GM23338 (cell line): ENCODE measurements around the gene LRMDA. TPM values are rescaled to one million over a fixed set of nuclear protein-coding genes. Genes with fewer than 3 reads are reported as not detected.

Experiments
- ATAC-seq: fragments of 200-7000 bp; cut with Tn5 transposase; 3 replicates; pipeline ENCODE4 v1.9.1; 2020
- DNase-seq: peaks from one replicate; pipeline ENCODE4 v3.0.0-alpha.2; 2015; ENCODE audit warnings: low spot score
- H2AFZ ChIP-seq: fragments of 200-600 bp; sonication (generic); 2 replicates; pipeline ENCODE4 v1.8.0; 2016; ENCODE audit warnings: antibody characterized with exemption, mild to moderate bottlenecking, moderate library complexity
- H3F3A ChIP-seq: fragments of 200-600 bp; sonication (generic); replicated peaks from 2 replicates; pipeline ENCODE4 v1.8.0; 2017; ENCODE audit warnings: antibody characterized with exemption, mixed run types, low read depth
- H3K27ac ChIP-seq: fragments of 200-600 bp; sonication (generic); 2 replicates; pipeline ENCODE4 v1.6.1; 2016; ENCODE audit warnings: low read depth
- H3K27me3 ChIP-seq: fragments of 200-600 bp; sonication (generic); 2 replicates; pipeline ENCODE4 v1.8.0; 2016; ENCODE audit warnings: mild to moderate bottlenecking, mixed run types, moderate library complexity; ENCODE audit not compliant: insufficient read depth
- H3K36me3 ChIP-seq: fragments of 200-600 bp; sonication (generic); 2 replicates; pipeline ENCODE4 v1.8.0; 2016; ENCODE audit warnings: mild to moderate bottlenecking; ENCODE audit not compliant: insufficient read depth
- H3K4me1 ChIP-seq: fragments of 200-600 bp; sonication (generic); 2 replicates; pipeline ENCODE4 v1.8.0; 2016; ENCODE audit warnings: mild to moderate bottlenecking, moderate library complexity; ENCODE audit not compliant: insufficient read depth
- H3K4me2 ChIP-seq: fragments of 200-600 bp; sonication (generic); 2 replicates; pipeline ENCODE4 v1.7.1; 2017; ENCODE audit warnings: mixed run types
- H3K4me3 ChIP-seq: fragments of 200-600 bp; sonication (generic); 2 replicates; pipeline ENCODE4 v1.6.1; 2016; ENCODE audit warnings: mixed run types
- H3K79me2 ChIP-seq: fragments of 200-600 bp; sonication (generic); replicated peaks from 2 replicates; pipeline ENCODE4 v1.8.0; 2017; ENCODE audit warnings: mild to moderate bottlenecking; ENCODE audit not compliant: insufficient read depth
- H3K9me2 ChIP-seq: fragments of 200-600 bp; sonication (generic); 2 replicates; pipeline ENCODE4 v1.8.0; 2017; ENCODE audit not compliant: insufficient read depth
- H4K20me1 ChIP-seq: fragments of 200-600 bp; sonication (generic); replicated peaks from 2 replicates; pipeline ENCODE4 v1.8.0; 2017; ENCODE audit warnings: mild to moderate bottlenecking; ENCODE audit not compliant: insufficient read depth
- H3K27ac Mint-ChIP-seq: 2 replicates; pipeline ENCODE4 v1.8.0; 2020; ENCODE audit warnings: inconsistent platforms, mild to moderate bottlenecking, moderate library complexity, mixed read lengths
- H3K27me3 Mint-ChIP-seq: 3 replicates; pipeline ENCODE4 v1.8.0; 2022; ENCODE audit warnings: low read depth, mild to moderate bottlenecking, moderate library complexity, mixed read lengths, inconsistent platforms; ENCODE audit not compliant: insufficient read depth, poor library complexity
- H3K36me3 Mint-ChIP-seq: 3 replicates; pipeline ENCODE4 v1.8.0; 2021; ENCODE audit warnings: low read depth, mild to moderate bottlenecking, inconsistent platforms, moderate library complexity, mixed read lengths
- H3K4me1 Mint-ChIP-seq: 3 replicates; pipeline ENCODE4 v1.8.0; 2020; ENCODE audit warnings: mild to moderate bottlenecking, inconsistent platforms, mixed read lengths
- H3K4me3 Mint-ChIP-seq: 3 replicates; pipeline ENCODE4 v1.8.0; 2021; ENCODE audit warnings: moderate library complexity, mild to moderate bottlenecking, inconsistent platforms, mixed read lengths
- H3K9me3 Mint-ChIP-seq: 3 replicates; pipeline ENCODE4 v1.8.0; 2020; ENCODE audit warnings: moderate library complexity, mild to moderate bottlenecking, inconsistent platforms, mixed read lengths
- CREB1 ChIP-seq: fragments of 250-450 bp; sonication (Bioruptor Pico); IDR thresholded peaks from 2 replicates; pipeline ENCODE4 v1.5.0; 2020; ENCODE audit warnings: low read depth, mild to moderate bottlenecking, moderate library complexity
- EZH2 ChIP-seq: fragments of 200-600 bp; sonication (generic); IDR thresholded peaks from one replicate; pipeline ENCODE4 v1.8.0; 2017; ENCODE audit warnings: antibody characterized with exemption, mild to moderate bottlenecking, low read depth; ENCODE audit not compliant: unreplicated experiment
- EZH2phosphoT487 ChIP-seq: fragments of 200-600 bp; sonication (generic); IDR thresholded peaks from one replicate; pipeline ENCODE4 v1.8.1; 2018; ENCODE audit warnings: antibody characterized with exemption; ENCODE audit not compliant: unreplicated experiment
- JUNB ChIP-seq: IDR thresholded peaks from one replicate; pipeline ENCODE4 v1.6.1; 2016; ENCODE audit warnings: antibody characterized with exemption; ENCODE audit not compliant: unreplicated experiment
- NANOG ChIP-seq: IDR thresholded peaks from 2 replicates; pipeline ENCODE4 v1.6.1; 2016; ENCODE audit warnings: antibody characterized with exemption, borderline replicate concordance
- POLR2AphosphoS5 ChIP-seq: IDR thresholded peaks from 2 replicates; pipeline ENCODE4 v1.6.1; 2016; ENCODE audit warnings: antibody characterized with exemption, low read depth
- STAT1 ChIP-seq: IDR thresholded peaks from one replicate; pipeline ENCODE4 v1.6.1; 2016; ENCODE audit warnings: antibody characterized with exemption; ENCODE audit not compliant: unreplicated experiment
- ZNF114 ChIP-seq: fragments of 250-450 bp; sonication (Bioruptor Pico); IDR thresholded peaks from 2 replicates; pipeline ENCODE4 v1.5.0; 2020; ENCODE audit warnings: mild to moderate bottlenecking, moderate library complexity
- ZNF331 ChIP-seq: fragments of 250-450 bp; sonication (Bioruptor Pico); IDR thresholded peaks from 2 replicates; pipeline ENCODE4 v1.5.0; 2020; ENCODE audit warnings: low read depth, mild to moderate bottlenecking, moderate library complexity
- polyA plus RNA-seq: library from polyadenylated mRNA; unstranded; fragments of >200 nt; fragmentation: Nextera tagmentation; extraction: Ambion mirVana; gene quantifications from 2 replicates; pipeline ENCODE4 v1.2.1, GENCODE V29; 2016
- total RNA-seq: library from RNA; depleted of rRNA; stranded (reverse); fragments of >200 nt; shearing (Covaris generic); gene quantifications from 2 replicates; pipeline ENCODE4 v1.2.3, GENCODE V29; 2014
- TF ChIP-seq, protein P1 (sequence below): IDR thresholded peaks from 2 replicates; pipeline ENCODE4 v1.6.1; 2016; ENCODE audit warnings: antibody characterized with exemption
- TF ChIP-seq, protein P2 (sequence below), 2 experiments: fragments of 200-600 bp in 1 of 2; sonication (generic) in 1 of 2; conservative IDR thresholded peaks; 2 replicates each; pipeline versions ENCODE4 v1.5.1 to v1.6.1; 2016 to 2017; ENCODE audit warnings: antibody characterized with exemption in 2 of 2, low read depth in 2 of 2, mild to moderate bottlenecking in 2 of 2, moderate library complexity in 1 of 2
- TF ChIP-seq, protein P3 (sequence below): IDR thresholded peaks from one replicate; pipeline ENCODE4 v1.6.1; 2018; ENCODE audit warnings: antibody characterized with exemption; ENCODE audit not compliant: unreplicated experiment
- TF ChIP-seq, protein P4 (sequence below): fragments of 250-450 bp; sonication (Bioruptor Pico); IDR thresholded peaks from 2 replicates; pipeline ENCODE4 v1.5.0; 2020; ENCODE audit warnings: mild to moderate bottlenecking, moderate library complexity

Gene LRMDA
- total and polyA plus RNA-seq, 2 experiments from 2014 or later = 0.90 to 1.8 TPM

DNA sequence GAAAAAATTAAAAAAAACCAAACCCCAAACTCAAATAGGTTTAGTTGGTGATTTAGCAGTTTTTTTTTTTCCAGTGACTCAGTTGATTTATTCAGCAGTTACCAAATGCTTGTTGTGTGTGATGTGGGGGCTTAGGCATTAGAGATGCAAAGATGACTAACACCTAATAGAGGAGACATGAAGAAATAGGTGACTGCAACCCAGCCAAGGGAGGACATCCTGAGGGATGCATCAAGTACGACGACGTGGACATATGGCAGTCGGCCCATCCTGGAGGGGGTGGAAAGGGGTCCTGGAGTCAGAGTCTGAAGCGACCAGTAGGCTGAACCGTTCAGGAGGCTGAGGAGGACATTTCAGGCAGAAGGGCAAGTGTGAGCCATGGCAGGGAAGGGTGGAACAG is 35.5 kb downstream of the LRMDA start:
- Mint-ChIP-seq H3K27ac (no peak overlapping the region), H3K9me3 (no peaks in the 10 kb centered on the region), H3K27me3 (peaks cover 18% of the 10 kb centered on the region), H3K4me3 (no peak overlapping the region), H3K36me3 (no peaks in the 10 kb centered on the region), H3K4me1 (peaks cover 35% of the 10 kb centered on the region)
- Histone ChIP-seq H3K9me2 (0 out of 2 replicates have a peak, but pooled peaks cover 4% of the 10 kb centered on the region), H3K4me3 (no peak overlapping the region), H3K27me3 (0 out of 2 replicates have a peak, but pooled peaks cover 3% of the 10 kb centered on the region), H3K27ac (no peak overlapping the region), H3K36me3 (no peaks in the 10 kb centered on the region), H3K4me2 (no peak overlapping the region), H3F3A (no peaks in the 10 kb centered on the region), H3K79me2 (no peaks in the 10 kb centered on the region), H4K20me1 (no peaks in the 10 kb centered on the region), H3K4me1 (peaks cover 24% of the 10 kb centered on the region), H2AFZ (no peak overlapping the region)
- TF ChIP-seq, protein P1, sequence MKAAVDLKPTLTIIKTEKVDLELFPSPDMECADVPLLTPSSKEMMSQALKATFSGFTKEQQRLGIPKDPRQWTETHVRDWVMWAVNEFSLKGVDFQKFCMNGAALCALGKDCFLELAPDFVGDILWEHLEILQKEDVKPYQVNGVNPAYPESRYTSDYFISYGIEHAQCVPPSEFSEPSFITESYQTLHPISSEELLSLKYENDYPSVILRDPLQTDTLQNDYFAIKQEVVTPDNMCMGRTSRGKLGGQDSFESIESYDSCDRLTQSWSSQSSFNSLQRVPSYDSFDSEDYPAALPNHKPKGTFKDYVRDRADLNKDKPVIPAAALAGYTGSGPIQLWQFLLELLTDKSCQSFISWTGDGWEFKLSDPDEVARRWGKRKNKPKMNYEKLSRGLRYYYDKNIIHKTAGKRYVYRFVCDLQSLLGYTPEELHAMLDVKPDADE = no peak
- TF ChIP-seq EZH2 (no peak), POLR2AphosphoS5 (no peak), EZH2phosphoT487 (no peak), ZNF331 (CRISPR knock-in tag) (no peak), STAT1 (no peak), JUNB (no peak), NANOG (no peak), CREB1 (CRISPR knock-in tag) (no peak), ZNF114 (CRISPR knock-in tag) (no peak)
- TF ChIP-seq, protein P2, sequence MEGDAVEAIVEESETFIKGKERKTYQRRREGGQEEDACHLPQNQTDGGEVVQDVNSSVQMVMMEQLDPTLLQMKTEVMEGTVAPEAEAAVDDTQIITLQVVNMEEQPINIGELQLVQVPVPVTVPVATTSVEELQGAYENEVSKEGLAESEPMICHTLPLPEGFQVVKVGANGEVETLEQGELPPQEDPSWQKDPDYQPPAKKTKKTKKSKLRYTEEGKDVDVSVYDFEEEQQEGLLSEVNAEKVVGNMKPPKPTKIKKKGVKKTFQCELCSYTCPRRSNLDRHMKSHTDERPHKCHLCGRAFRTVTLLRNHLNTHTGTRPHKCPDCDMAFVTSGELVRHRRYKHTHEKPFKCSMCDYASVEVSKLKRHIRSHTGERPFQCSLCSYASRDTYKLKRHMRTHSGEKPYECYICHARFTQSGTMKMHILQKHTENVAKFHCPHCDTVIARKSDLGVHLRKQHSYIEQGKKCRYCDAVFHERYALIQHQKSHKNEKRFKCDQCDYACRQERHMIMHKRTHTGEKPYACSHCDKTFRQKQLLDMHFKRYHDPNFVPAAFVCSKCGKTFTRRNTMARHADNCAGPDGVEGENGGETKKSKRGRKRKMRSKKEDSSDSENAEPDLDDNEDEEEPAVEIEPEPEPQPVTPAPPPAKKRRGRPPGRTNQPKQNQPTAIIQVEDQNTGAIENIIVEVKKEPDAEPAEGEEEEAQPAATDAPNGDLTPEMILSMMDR (conservative IDR thresholded peaks at IDR 0.05; ENCODE audit: low read depth in 2 of 2) = no peak
- TF ChIP-seq, protein P3, sequence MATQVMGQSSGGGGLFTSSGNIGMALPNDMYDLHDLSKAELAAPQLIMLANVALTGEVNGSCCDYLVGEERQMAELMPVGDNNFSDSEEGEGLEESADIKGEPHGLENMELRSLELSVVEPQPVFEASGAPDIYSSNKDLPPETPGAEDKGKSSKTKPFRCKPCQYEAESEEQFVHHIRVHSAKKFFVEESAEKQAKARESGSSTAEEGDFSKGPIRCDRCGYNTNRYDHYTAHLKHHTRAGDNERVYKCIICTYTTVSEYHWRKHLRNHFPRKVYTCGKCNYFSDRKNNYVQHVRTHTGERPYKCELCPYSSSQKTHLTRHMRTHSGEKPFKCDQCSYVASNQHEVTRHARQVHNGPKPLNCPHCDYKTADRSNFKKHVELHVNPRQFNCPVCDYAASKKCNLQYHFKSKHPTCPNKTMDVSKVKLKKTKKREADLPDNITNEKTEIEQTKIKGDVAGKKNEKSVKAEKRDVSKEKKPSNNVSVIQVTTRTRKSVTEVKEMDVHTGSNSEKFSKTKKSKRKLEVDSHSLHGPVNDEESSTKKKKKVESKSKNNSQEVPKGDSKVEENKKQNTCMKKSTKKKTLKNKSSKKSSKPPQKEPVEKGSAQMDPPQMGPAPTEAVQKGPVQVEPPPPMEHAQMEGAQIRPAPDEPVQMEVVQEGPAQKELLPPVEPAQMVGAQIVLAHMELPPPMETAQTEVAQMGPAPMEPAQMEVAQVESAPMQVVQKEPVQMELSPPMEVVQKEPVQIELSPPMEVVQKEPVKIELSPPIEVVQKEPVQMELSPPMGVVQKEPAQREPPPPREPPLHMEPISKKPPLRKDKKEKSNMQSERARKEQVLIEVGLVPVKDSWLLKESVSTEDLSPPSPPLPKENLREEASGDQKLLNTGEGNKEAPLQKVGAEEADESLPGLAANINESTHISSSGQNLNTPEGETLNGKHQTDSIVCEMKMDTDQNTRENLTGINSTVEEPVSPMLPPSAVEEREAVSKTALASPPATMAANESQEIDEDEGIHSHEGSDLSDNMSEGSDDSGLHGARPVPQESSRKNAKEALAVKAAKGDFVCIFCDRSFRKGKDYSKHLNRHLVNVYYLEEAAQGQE = no peak
- TF ChIP-seq, protein P4, sequence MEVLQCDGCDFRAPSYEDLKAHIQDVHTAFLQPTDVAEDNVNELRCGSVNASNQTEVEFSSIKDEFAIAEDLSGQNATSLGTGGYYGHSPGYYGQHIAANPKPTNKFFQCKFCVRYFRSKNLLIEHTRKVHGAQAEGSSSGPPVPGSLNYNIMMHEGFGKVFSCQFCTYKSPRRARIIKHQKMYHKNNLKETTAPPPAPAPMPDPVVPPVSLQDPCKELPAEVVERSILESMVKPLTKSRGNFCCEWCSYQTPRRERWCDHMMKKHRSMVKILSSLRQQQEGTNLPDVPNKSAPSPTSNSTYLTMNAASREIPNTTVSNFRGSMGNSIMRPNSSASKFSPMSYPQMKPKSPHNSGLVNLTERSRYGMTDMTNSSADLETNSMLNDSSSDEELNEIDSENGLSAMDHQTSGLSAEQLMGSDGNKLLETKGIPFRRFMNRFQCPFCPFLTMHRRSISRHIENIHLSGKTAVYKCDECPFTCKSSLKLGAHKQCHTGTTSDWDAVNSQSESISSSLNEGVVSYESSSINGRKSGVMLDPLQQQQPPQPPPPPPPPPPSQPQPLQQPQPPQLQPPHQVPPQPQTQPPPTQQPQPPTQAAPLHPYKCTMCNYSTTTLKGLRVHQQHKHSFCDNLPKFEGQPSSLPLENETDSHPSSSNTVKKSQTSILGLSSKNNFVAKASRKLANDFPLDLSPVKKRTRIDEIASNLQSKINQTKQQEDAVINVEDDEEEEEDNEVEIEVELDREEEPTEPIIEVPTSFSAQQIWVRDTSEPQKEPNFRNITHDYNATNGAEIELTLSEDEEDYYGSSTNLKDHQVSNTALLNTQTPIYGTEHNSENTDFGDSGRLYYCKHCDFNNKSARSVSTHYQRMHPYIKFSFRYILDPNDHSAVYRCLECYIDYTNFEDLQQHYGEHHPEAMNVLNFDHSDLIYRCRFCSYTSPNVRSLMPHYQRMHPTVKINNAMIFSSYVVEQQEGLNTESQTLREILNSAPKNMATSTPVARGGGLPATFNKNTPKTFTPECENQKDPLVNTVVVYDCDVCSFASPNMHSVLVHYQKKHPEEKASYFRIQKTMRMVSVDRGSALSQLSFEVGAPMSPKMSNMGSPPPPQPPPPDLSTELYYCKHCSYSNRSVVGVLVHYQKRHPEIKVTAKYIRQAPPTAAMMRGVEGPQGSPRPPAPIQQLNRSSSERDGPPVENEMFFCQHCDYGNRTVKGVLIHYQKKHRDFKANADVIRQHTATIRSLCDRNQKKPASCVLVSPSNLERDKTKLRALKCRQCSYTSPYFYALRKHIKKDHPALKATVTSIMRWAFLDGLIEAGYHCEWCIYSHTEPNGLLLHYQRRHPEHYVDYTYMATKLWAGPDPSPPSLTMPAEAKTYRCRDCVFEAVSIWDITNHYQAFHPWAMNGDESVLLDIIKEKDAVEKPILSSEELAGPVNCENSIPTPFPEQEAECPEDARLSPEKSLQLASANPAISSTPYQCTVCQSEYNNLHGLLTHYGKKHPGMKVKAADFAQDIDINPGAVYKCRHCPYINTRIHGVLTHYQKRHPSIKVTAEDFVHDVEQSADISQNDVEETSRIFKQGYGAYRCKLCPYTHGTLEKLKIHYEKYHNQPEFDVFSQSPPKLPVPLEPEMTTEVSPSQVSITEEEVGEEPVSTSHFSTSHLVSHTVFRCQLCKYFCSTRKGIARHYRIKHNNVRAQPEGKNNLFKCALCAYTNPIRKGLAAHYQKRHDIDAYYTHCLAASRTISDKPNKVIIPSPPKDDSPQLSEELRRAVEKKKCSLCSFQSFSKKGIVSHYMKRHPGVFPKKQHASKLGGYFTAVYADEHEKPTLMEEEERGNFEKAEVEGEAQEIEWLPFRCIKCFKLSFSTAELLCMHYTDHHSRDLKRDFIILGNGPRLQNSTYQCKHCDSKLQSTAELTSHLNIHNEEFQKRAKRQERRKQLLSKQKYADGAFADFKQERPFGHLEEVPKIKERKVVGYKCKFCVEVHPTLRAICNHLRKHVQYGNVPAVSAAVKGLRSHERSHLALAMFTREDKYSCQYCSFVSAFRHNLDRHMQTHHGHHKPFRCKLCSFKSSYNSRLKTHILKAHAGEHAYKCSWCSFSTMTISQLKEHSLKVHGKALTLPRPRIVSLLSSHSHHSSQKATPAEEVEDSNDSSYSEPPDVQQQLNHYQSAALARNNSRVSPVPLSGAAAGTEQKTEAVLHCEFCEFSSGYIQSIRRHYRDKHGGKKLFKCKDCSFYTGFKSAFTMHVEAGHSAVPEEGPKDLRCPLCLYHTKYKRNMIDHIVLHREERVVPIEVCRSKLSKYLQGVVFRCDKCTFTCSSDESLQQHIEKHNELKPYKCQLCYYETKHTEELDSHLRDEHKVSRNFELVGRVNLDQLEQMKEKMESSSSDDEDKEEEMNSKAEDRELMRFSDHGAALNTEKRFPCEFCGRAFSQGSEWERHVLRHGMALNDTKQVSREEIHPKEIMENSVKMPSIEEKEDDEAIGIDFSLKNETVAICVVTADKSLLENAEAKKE (CRISPR knock-in tag) = no peak
- DNase-seq = no peak
- no peak for ATAC-seq
